ENCODE measurements around the gene CHD8.
"Not testable (repeated sequence)": the region's sequence is repeated elsewhere in the genome, so short reads cannot be mapped to it uniquely, and the experiment has no call there.

Gene CHD8

DNA sequence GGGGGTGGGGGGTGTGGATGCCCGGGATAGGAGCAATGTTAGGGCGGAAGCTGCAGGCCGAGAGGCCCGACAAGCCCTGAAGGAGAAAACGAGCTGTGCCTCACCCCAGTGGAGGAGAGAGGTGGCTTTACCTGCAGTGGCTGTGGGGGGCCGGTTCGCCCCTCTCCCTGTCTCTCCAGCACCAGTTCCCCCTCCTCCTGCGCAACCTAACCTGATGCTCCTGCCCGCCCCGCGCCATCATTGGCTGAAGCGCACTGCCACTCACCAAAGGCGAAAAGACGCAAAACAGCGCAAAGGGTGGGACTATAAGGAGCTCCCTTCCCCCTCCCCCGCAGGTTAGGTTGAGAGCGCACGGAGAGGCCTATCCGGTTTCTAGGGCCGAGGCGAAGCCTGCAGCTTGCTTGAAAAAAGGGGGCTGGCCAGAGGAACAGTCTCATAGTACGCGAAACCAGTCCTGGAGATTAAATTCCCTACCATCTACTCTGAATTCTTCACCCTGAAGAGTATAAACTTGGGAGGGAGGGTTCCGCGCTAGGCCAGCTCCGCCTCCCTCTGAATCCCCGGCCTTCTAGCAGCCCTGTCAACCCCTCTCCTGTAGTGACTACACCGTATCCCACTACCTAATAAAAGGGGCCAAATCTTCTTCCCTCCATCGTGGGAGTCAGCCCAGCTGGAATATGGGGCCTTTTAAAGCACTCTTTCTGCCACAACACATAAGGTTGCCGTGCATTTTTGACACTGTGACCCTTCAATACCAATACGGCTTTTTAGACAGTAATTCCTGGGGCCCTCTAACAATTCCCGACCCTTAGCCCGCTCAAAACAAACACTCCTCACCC lies 18.6 kb downstream of the CHD8 start:
- DNase-seq, result peak; percentile 99

DNA sequence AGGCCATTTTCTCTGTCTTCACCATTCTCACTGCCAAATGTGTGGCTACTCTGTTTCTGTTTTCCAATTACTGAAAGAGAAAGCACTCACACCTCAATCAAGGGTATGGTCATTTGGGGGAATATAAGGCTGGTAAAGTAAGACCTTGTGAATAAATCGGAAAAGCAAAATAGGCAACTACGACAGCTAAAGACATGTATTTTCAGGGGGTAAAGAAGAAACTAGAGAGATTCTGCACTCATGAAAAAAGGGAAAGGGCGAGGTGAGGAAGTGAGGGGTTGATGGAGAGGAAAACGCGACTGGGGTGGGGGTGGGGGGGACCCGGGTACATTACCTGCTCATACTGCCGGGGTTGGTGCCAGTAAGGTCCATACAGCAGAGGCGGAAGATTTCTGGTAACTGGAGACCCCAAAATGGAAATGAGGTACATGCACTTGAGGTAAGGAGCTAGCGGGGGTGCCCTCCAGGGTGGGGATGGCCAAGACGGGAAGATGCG lies 19.3 kb downstream of the CHD8 start:
- DNase-seq, result no peak

DNA sequence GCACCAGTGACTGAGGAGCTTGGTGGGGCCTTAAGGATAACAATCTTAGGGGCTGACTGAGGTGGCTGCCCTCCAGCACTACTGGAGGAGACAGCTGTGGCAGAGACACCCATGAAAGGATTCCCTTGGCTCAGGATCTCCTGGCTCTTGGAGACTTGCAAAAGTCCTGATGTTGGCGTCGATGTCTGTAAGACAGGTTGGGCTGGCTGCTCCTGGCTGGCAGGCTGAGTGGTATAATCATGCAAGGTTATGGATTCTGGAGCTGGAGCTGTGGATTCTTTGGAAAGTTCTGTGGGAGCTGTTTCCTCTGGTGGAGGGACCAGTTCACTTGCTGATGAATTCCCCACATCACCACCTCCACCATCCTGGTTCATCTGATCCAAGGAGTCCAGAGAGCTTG lies 24.8 kb downstream of the CHD8 start:
- no peak for DNase-seq

DNA sequence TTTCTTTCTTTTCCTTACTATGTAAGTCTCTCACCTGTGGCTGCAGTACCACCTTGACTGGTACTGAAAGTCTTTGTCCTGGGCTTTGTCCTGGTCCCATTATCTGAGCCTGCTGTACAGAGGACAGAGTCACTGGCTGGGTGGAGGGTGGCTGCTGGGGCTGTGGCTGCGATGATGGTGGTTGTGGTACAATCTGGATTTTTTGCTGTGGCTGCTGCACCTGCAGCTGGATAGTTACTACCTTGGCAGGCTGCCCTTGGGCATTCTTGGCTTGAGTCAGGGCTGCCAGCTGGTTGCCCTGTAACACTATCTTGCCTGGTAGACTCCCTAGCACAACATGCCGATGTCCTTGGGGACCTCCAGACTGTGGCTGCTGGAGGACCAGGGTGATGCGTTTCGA lies 27.0 kb downstream of the CHD8 start:
- no peak for DNase-seq

DNA sequence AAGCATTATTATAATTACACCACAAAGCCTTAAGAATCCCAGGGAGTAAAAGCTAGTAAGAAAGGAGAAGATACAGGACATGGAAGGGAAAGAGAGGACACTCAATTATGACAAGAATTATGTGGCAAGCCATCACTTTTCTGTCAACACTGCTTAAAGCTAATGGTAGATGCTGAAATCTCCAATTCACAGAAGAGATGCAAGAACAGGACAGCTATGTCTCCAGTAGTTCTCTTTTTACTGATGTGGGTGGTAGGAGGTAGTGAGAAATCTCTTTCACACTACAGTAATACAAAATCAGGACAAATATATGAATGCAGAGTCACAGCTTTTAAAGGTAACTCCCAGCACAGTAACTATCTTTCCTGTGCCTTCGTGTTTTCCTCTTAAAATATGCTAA lies 29.2 kb downstream of the CHD8 start:
- DNase-seq, result no peak

DNA sequence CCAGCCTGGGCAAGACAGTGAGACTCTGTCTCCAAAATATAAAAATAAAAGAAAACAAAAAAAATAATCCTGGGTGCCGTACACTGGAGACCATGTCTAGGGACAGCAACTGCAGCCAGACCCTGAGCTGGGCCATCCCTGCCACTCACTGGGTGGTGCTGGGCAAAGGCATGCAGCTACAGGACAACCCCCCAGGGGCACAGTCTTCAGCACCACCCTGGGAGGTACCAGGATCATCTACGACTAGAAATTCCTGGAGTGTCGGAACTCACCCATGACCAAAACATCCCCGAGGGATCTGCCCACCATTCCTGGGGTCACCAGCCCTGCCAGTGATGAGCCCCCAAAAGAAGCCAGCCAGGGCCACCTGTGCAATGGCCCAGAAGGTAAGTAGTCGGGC lies 36.4 kb downstream of the CHD8 start:
- no peak for DNase-seq

DNA sequence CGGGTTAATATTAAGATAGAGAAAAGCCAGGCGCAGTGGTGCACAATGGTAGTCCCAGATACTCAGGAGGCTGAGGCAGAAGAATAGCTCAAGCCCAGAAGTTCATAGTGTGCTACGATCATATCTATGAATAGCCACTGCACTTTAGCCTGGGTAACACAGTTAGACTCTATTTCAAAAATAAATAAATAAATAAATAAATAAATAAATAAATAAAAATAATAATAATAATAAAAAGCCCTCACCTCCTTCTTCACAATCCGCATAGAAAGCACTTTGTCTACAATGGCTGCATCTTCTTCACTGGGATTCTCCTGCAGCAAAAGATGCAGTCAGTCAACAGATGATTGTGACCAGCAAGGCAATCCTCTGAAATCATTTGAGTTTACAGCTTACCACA lies 40.6 kb downstream of the CHD8 start:
- DNase-seq, result no peak

DNA sequence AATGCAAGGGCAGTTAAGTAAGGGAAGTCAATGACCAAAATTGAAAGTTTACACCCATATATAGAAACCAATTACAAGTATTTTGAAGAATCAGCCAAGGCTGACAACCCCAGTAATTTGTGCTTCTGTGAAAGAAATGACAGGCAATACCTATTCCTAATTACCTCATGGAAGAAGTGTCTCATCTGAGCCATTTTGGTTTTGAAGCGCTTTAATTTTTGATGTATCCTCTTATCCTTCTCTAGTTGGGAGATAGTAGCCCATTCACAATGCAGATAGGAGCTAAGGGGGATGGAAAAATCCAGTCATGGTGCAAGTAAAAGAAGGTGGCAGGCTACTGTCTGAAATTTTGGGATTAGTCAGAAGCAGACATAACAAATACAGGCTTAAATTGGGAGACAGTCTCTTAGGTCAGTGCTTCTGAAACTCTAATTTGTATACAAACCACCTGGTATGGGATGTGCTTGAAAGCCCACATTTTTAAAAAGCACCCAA lies 41.7 kb downstream of the CHD8 start:
- DNase-seq, result no peak

DNA sequence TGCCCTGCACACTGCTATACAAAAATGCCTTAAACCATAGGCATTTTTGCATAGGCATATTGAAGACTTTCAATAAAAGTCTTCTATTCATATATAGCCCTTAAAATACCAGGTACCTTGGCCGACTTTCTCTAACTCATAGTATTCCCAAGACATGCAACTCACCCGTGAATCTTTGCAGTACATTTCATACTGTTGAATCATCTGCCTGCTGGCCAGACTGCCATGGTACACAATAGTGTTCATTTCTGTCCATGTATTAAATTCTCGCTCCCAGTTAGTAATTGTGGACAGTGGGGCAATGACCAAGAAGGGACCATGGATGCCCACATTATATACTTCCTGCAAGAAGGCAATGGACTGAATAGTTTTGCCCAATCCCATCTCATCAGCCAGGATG lies 47.8 kb downstream of the CHD8 start:
- DNase-seq, result no peak

DNA sequence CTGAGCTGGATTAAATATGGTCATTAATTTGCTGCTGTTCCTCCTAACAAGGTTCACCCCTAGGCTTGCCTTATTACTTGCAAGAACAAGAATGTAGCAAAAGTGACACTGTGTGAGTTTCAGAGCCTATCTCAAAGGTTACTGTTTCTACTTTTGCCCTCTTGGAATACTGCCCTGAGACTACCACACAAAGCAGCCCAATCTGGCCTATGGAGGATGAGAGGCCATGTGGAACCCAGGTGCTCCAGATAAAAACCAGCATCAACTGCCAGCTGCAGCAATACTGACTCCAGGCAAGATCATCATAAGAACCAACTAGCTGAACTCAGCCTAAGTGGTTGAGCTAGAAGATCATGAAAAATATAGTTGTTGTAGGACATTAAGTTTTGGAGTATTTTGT lies 49.7 kb downstream of the CHD8 start:
- no peak for DNase-seq

DNA sequence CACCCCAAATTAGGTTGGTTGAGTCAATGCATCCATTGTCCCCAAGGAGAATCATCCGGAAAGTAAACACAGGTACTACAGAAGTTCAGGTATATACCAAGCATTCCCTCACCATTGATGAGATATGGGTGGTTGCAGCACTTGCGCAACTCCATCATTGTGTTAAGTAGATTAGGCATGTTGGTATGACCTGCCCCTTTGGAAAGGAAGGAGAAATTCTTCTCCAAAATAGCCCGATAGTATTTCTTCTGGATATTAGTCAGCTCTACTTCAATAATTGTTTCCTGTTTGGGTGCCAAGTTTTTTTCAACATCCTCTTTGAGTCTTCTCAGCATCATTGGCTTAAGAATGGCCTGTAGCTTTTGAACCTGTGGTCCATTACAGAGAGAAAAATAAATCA lies 50.8 kb downstream of the CHD8 start:
- DNase-seq, result no peak

DNA sequence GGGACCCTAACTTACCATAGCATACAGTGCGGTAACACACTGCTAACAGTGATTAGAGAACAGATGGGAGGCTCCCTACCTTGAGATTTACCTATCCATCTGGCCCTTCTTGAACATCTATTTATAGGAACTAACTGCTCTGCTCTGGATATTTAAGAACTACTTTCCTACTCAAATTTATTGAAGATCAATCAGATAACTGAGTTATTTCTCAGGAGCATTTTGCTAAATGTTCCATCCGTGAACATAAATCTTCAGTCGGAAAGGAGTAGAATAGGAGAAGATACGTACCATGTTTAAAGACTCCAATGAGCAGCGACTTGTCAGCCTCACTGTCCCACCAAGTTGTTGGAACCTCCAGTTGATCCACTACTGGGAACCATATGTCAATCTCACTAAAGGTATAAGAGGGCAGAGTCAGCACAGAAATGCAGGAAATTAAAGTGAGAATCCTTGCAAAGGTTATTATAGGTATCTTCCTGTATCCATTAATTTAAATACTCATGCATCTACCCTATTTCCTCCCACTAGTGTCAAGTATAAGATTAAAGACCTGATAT lies 56.5 kb downstream of the CHD8 start:
- DNase-seq, result no peak

DNA sequence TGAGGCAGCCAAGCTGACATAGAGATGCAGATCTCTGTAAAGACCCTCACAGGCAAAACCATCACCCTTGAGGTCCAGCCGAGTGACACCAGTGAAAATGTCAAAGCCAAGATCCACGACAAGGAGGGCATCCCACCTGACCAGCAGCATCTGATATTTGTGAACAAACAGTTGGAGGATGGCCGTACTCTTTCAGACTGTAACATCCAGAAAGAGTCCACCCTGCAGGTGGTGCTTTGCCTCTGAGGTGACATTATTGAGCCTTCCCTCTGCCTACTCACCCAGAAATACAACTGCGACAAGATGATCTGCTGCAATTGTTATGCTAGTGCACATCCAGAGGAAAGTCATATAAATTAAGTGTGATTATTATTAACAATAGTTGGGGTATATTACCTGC lies 57.0 kb downstream of the CHD8 start:
- no peak for DNase-seq

DNA sequence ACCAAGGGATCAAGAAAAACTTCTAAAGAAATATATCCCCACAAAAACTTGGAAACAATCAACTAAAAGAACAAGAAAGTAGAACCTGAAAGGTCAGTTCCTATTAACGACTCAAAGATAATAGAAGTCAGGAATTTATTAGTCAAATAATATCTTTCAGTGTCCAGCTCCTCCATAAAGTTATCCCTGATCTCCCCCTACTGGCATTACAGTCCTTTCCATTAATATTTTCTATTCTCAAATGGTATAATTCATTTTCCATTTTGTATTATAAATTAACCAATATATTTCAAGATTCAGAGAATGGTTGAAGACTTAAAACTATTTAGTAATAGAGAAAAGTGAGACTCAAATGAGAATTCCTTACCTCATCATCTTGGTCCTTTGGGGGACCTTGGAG lies 60.5 kb downstream of the CHD8 start:
- no peak for DNase-seq

DNA sequence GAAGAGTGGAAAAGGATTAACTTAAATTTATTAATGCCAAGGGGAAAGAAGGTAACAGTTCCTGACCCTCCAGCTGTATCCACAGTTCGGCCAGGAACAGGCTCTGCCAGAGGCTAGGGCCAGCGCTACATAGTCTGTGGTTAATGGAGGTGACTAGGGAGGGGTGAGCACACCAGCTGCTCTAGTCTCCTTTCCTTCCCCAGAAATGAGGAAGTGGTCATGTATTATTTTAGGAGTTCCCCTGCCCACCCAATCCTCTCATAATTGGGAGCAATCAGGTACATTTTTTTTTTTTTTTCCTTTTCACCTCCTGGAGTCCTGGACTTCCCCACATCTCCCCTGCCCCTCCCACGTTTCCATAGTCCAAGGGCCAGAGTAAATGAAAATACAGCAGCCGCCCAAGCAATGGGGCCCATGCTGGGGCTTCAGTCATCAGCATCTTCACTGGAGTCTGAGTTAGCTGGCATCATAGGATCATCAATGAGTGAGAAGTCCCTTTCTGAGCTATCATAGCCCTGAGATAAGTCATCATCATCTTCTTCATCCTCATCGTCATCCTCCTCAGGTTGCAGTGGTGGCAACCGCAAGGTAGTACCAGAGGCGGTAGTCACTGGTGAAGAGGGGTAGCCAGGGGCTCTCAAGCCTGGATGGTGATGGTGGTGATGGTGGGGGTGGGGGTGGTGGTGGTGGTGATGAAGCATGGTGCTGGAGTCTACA lies 70.6 kb downstream of the CHD8 start:
- DNase-seq, result no peak

DNA sequence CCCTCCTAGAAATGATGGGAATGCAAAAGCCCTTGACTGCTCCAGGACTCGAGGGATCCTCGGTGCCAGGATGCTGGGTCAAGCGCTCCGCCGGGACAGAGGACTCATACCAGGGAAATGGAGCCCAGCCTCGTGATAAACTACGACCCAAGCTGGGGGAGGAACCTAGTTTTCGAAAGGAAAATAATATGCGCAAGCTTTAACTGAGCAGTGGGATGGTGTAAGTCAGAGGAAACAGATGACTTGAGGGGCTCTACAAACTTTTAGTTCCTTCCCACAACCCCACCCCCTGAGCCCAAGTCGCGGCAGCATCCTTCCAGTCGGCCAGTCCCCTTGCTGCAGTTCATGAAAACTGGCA lies 71.5 kb downstream of the CHD8 start:
- no peak for DNase-seq

DNA sequence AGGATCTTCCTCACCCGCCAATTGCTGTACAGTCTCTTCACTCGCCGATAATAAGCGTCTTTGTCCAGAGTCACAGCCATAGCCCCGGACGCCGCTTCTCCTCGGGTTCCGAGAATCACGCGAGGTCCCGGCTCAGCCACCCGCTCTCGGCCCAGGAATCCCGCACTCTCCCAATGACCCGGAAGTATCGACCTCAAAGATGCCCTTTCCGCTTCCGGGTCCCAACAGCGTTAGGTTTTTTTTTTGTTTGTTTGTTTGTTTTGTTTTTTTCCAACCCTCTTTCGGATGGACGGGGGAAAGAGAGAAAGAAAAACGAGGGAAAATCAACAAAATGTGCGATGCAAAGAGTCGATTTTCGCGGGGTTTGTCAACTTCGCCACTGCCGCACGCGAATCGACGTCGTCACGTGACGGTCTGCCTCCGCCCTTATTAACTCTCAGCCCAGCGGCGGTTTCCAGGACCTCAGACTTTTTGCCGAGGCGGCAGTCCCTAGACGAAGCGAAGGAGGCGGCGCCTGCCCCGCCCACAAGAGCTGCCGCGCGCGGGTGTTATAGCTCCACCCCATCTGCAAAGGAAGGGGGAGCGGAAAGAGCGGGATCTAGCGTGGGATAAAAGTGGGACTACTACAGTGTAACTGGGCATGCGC lies 72.0 kb downstream of the CHD8 start, which contains the start of gene SUPT16H:
SUPT16H (minus strand) TSS at position 172 of the 646 bp plus-strand sequence; CDS start at position 80, 92 bp downstream.
- peak; percentile 96 for DNase-seq

DNA sequence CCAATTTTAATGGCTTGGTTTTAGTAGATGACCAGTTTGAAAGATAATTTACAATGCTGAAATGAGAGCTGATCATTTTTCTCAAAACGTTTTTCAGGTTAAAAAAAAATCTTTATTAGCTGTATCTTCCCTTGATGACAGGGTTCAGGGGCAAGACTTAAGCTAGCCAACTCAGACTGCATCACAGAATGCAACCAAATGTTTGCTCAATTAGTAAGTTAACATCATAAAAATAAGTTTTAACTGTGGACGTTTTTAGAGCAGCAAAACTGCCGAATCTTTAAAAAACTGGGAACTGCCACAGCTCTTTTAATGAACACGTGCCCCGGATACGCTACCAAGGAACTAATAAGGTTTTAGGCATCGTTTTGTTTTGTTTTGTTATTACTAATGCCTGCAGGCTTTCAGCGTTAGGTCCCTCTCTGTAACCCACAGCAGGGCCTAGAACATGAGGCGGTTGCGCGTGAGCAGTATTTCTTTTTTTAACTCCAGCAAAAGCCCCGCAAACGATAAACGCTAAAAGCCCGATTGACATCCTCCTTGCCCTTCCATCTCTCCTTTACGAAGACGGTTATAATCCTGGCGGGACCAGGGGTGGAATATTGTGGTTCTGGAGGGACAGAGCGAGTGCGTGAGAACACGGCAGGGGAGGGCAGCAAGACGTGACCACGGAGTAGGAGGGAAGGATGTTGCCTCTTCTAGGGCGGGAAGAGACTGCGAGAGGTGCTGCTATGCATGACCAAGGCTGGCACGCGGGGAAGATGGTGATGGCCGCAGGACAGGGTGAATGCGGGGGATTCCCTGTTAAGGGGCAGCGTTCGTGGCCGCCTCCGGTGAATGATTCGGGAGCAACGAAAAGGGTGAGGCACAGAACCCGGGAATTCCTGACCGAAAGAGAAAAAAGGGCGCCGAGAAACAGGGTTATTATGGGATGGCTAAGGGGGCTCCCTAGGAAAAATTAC lies 72.8 kb downstream of the CHD8 start:
- peak; percentile 57 for DNase-seq

DNA sequence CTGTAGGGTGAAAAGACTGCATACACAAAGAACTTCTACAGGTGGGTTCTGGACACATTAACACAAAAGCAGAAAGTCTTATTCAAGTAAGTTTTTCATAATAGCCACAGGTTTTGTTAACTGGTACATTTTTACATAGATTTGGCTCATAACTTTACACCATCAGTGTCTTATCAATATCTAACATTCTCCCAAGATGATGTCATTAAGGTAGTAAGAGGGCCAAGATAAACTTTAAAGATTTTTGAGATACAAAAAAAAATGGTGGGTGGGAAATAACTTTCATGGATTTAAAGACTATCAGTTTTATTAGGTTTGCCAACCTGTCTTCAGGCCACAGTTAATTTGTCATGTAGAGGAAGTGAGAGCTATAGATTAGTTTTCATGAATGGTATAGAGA lies 73.8 kb downstream of the CHD8 start:
- DNase-seq, result no peak

DNA sequence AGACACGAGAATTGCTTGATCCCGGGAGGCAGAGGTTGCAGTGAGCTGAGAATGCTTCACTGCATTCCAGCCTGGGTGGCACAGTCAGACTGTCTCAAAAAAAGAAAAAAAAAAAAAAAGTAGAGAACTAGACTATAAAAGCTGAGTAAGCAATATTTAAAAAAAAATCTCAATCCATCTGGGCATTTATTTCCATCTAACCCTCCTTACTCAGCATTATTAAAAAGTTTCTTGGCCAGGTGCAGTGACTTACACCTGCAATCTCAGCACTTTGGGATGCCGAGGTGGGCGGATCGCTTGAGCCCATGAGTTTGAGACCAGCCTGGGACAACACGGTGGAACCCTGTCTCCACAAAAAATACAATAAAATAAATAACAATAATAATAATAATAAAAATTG lies 76.6 kb downstream of the CHD8 start:
- no peak for DNase-seq

DNA sequence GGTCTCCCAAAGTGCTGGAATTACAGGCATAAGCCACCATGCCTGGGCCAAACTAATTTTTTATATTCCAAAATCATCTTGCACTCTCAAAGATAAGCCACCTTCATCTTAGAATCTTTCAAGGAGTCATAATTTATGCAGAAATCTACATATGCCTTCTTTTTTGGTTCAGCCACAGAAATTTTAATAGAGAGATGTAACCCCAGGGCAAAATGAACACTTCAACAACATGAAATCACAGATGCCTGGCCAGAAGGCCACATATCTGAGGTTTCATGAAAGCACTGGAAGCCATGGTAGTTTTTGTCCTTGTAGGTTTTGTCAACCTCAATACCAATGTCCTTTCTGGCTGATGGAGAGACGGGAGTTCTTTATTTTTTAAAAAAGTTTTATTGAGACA lies 81.9 kb downstream of the CHD8 start:
- DNase-seq, result no peak

DNA sequence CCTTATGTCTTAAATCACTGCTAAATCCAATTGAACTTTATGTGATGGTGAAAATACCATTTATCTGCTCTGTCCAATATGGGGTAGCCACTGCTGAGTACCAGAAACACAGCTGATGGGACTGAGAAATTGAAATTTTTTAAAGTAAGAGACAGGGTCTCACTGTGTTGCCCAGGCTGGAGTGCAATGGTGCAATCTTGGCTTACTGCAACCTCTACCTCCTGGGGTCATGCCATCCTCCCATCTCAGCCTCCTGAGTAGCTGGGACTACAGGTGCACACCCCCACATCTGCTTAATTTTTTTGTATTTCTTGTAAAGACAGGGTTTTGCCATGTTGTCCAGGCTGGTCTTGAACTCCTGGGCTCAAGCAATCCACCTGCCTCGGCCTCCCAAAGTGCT lies 83.1 kb downstream of the CHD8 start:
- not testable (repeated sequence) for DNase-seq

Measured in activated naive CD4-positive, alpha-beta T cell treated with Interleukin-2 at 50 U/mL for 16 hours (primary cell).